Esophagus squamous epithelium (tissue), 5 donors: ENCODE data around the gene MNDA. TPM values are rescaled to one million over a fixed set of nuclear protein-coding genes. Genes with fewer than 3 reads are reported as not detected.

Experiments
- DNase-seq: peaks from one replicate; lab custom pipeline; 2025; lab: John Stamatoyannopoulos, UW
- H3K27ac ChIP-seq, 4 donors: fragments of 200-600 bp; sonication (generic); one replicate each; pipeline ENCODE4 v1.5.1; 2016 to 2019; ENCODE audit warnings: mild to moderate bottlenecking in 1 of 4
- H3K27me3 ChIP-seq, 4 donors: fragments of 200-600 bp; sonication (generic); 1 replicate in 3 of 4; 2 replicates in 1 of 4; pipeline versions ENCODE4 v1.5.1 to v1.6.0; 2017 to 2021; ENCODE audit warnings: antibody characterized with exemption in 1 of 4
- H3K36me3 ChIP-seq, 3 donors: fragments of 200-600 bp; sonication (generic); one replicate each; pipeline ENCODE4 v1.5.1; 2016 to 2019
- H3K4me1 ChIP-seq, 3 donors: fragments of 200-600 bp; sonication (generic); one replicate each; pipeline ENCODE4 v1.5.1; 2017 to 2019
- H3K4me3 ChIP-seq, 4 donors: fragments of 200-600 bp; sonication (generic); 1 replicate in 3 of 4; 2 replicates in 1 of 4; pipeline ENCODE4 v1.5.1; 2016 to 2019; ENCODE audit warnings: mild to moderate bottlenecking in 2 of 4, moderate library complexity in 1 of 4
- H3K9me3 ChIP-seq, 3 donors: fragments of 200-600 bp; sonication (generic); one replicate each; pipeline ENCODE4 v1.5.1; 2016 to 2019
- POLR2A ChIP-seq, 4 donors: fragments of 450-650 bp; IDR thresholded peaks; one replicate each; pipeline ENCODE4 v1.6.1; 2017; ENCODE audit warnings: antibody characterized with exemption in 4 of 4, mild to moderate bottlenecking in 4 of 4, moderate library complexity in 3 of 4
- WGBS, 2 donors: methylation state at CpG; one replicate each; pipeline ENCODE4 v1.1.5; 2018; 5-methylcytosine and 5-hydroxymethylcytosine counted together
- intact Hi-C: fragments of 100-400 bp; cut with DNase I; formaldehyde crosslinking; loops from one replicate; pipeline ENCODE4 v1.15.0; 2022
- total RNA-seq, 4 donors: library from RNA; depleted of rRNA; stranded (reverse); fragments of >200 nt; gene quantifications; one replicate each; pipeline ENCODE4 v1.1.0, GENCODE V29; 2016
- TF ChIP-seq, protein P1 (sequence below), 6 experiments: fragments of 450-650 bp in 4 of 6; fragments of 200-600 bp in 2 of 6; sonication (generic) in 2 of 6; IDR thresholded peaks; one replicate each; pipeline ENCODE4 v1.5.1; 2016 to 2019; ENCODE audit warnings: antibody characterized with exemption in 6 of 6, mild to moderate bottlenecking in 4 of 6, moderate library complexity in 4 of 6
- donor health status: DM: yes; HTN: yes; CAD: no.

The MNDA gene
- total RNA-seq, 4 donors from 2014 or later, result 1.2 to 8.0 (median 1.8) TPM

DNA sequence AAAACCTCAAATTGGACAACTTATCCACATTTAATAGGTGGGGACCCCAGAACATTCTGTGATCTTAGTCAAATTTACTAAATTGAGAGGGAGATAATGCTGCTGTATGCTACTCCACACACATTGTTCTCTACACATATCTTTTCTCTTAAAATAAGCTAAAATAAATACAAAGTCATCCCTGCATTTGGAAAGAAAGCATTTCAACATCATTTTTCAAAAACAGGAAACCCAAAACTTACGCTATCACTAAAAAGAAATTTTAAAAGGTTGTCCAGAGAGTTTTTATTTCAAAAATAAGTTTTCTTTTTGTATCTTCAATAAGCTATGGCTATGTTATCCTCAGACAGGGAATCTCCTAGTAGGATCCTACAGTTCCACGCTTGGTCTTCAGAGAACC lies 30.6 kb upstream of the MNDA start:
- 70 to 73% methylated on average over 2 of the region's 2 CpGs for WGBS, 2 donors
- no peaks in the 10 kb centered on the region for H3K36me3 ChIP-seq
- no peaks in the 10 kb centered on the region for H3K27me3 ChIP-seq
- H3K4me3 ChIP-seq, result no peak overlapping the region
- no peaks in the 10 kb centered on the region for H3K9me3 ChIP-seq
- intact Hi-C loops, result no loop called here
- no peak overlapping the region for H3K27ac ChIP-seq
- no peak for DNase-seq
- TF ChIP-seq, protein P1, sequence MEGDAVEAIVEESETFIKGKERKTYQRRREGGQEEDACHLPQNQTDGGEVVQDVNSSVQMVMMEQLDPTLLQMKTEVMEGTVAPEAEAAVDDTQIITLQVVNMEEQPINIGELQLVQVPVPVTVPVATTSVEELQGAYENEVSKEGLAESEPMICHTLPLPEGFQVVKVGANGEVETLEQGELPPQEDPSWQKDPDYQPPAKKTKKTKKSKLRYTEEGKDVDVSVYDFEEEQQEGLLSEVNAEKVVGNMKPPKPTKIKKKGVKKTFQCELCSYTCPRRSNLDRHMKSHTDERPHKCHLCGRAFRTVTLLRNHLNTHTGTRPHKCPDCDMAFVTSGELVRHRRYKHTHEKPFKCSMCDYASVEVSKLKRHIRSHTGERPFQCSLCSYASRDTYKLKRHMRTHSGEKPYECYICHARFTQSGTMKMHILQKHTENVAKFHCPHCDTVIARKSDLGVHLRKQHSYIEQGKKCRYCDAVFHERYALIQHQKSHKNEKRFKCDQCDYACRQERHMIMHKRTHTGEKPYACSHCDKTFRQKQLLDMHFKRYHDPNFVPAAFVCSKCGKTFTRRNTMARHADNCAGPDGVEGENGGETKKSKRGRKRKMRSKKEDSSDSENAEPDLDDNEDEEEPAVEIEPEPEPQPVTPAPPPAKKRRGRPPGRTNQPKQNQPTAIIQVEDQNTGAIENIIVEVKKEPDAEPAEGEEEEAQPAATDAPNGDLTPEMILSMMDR (IDR thresholded peaks at IDR 0.05), result no peak
- no peak for TF ChIP-seq POLR2A (IDR thresholded peaks at IDR 0.05)
- H3K4me1 ChIP-seq, result no peaks in the 10 kb centered on the region

DNA sequence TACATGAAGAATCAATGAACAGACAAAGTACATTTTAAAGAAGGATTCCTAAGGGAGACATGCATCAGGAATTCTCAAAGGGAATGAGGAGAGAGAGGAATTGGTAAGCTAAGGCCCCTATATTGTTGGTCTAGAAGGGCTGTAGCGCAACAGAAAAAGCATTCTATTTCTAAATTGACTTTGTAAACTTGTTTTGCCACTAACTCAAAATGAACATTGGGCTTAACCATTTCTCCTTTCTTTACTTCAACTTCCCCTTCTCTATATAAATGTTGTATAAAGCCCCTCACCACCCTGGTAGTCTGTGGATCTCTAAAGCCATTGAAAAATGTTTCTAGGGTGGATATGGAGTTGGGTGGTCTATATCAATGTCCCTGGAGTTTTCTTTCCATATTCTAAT lies 29.8 kb upstream of the MNDA start:
- no peak overlapping the region for H3K27ac ChIP-seq
- intact Hi-C loops, result no loop called here
- TF ChIP-seq POLR2A (IDR thresholded peaks at IDR 0.05), result no peak
- TF ChIP-seq, protein P1 (IDR thresholded peaks at IDR 0.05), result no peak

DNA sequence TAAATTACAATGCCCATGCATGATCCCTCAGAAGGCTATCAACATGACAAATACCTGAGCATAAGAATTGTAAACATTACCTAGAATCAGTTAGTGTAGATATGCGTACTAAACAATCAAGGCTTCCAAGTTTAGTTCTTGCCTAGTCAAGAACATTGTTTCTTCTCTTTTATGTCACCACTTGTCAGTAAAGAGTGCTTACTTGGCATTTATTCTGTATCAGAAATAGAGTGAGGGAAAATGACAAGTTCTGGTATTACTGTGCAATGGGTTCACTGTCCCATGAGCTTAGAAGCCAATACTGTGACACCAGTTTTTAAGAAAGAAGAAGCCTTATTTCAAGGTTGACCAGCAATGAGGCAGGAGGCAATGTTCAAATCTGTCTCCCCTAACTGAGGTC lies 27.5 kb upstream of the MNDA start:
- intact Hi-C loops, result no loop called here
- no peaks in the 10 kb centered on the region for H3K9me3 ChIP-seq
- H3K4me1 ChIP-seq, result no peaks in the 10 kb centered on the region
- H3K27ac ChIP-seq, result no peak overlapping the region
- H3K4me3 ChIP-seq, result no peak overlapping the region
- no peaks in the 10 kb centered on the region for H3K27me3 ChIP-seq
- WGBS, 2 donors, result 47 to 56% methylated on average over 1 of the region's 1 CpG
- no peak for DNase-seq
- no peaks in the 10 kb centered on the region for H3K36me3 ChIP-seq
- TF ChIP-seq, protein P1 (IDR thresholded peaks at IDR 0.05), result no peak
- no peak for TF ChIP-seq POLR2A (IDR thresholded peaks at IDR 0.05)

More for the DNA sequence above, 29.8 kb upstream of the MNDA start:
- Histone ChIP-seq H3K36me3 (no peaks in the 10 kb centered on the region), H3K27me3 (no peaks in the 10 kb centered on the region), H3K4me1 (no peaks in the 10 kb centered on the region), H3K9me3 (no peaks in the 10 kb centered on the region), H3K4me3 (no peak overlapping the region)
- 74 to 80% methylated on average over 1 of the region's 1 CpG for WGBS, 2 donors
- DNase-seq, result no peak

DNA sequence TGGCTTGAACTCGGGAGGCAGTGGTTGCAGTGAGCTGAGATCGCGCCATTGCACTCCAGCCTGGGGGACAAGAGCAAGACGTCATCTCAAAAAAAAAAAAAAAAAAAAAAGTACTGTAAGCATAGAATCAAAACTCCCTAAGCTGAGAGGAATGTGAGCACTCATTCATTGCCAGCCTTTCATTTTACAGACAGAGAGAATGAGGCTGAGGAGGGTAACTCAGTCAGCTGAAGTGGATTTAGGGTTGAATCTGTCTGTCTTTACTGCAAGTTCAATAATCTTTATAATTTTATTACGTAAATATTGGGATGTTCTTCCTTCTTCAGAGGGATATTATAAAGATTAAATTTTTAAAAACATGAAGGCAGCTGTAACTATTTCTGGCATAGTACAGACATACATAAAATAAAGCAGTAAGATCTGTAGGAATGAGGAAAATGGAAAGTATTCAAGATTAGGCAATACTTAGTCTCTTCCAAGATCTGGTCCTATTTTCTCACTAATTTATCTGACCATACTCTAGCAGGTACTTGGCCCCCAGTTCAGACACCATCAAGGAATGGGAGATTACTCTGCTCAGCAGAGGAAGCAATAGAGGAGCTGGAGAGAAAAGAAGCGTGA lies 24.1 kb upstream of the MNDA start:
- no peak for TF ChIP-seq POLR2A (IDR thresholded peaks at IDR 0.05)
- TF ChIP-seq, protein P1 (IDR thresholded peaks at IDR 0.05), result no peak
- Histone ChIP-seq H3K27ac (no peak overlapping the region), H3K9me3 (no peaks in the 10 kb centered on the region), H3K4me1 (no peaks in the 10 kb centered on the region), H3K4me3 (no peak overlapping the region), H3K27me3 (no peaks in the 10 kb centered on the region), H3K36me3 (no peaks in the 10 kb centered on the region)
- intact Hi-C loops, result no loop called here
- 44 to 71% methylated on average over 5 to 6 of the region's 6 CpGs for WGBS, 2 donors
- DNase-seq, result no peak

DNA sequence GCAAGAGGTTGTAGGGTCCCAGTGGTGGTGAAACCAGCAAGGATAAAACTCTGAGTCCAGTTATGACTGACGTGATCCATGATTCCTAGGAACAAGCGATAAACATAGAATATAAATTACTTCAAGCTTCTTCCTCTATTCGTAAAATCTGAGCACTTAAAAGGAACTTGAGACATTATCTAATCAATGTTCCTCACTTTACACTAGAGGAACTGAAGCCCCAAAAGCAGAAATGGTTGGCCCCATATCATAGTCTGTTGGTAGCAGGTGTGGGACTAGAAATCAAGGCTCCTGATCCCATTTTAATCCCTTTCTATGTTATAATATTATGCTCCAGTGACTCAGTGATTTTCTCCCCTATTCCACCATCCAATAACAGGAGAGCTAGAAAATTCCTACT lies 21.9 kb upstream of the MNDA start:
- no peaks in the 10 kb centered on the region for H3K9me3 ChIP-seq
- H3K27me3 ChIP-seq, result no peaks in the 10 kb centered on the region
- DNase-seq, result no peak
- 65 to 66% methylated on average over 3 of the region's 3 CpGs for WGBS, 2 donors
- no peaks in the 10 kb centered on the region for H3K4me1 ChIP-seq
- no peak overlapping the region for H3K4me3 ChIP-seq
- intact Hi-C loops, result no loop called here
- no peak for TF ChIP-seq POLR2A (IDR thresholded peaks at IDR 0.05)
- TF ChIP-seq, protein P1 (IDR thresholded peaks at IDR 0.05), result no peak
- H3K27ac ChIP-seq, result no peak overlapping the region
- no peaks in the 10 kb centered on the region for H3K36me3 ChIP-seq
